Rectal smooth muscle tissue (tissue), 1 donor: ENCODE results near the gene AGTPBP1.
"Not testable (repeated sequence)": the region's sequence is repeated elsewhere in the genome, so short reads cannot be mapped to it uniquely, and the experiment has no call there.

Experiments used
- H3K27ac ChIP-seq: one replicate; pipeline ENCODE4 v1.7.0; 2013; ENCODE audit warnings: low read depth, low read length, inconsistent platforms
- H3K27me3 ChIP-seq: one replicate; pipeline ENCODE4 v1.7.0; 2013; ENCODE audit warnings: low read length; ENCODE audit not compliant: control insufficient read depth, insufficient read depth
- H3K36me3 ChIP-seq: one replicate; pipeline ENCODE4 v1.7.0; 2013; ENCODE audit warnings: low read length; ENCODE audit not compliant: control insufficient read depth, insufficient read depth
- H3K4me1 ChIP-seq: one replicate; pipeline ENCODE4 v1.7.0; 2013; ENCODE audit warnings: low read length; ENCODE audit not compliant: control insufficient read depth, insufficient read depth
- H3K4me3 ChIP-seq: one replicate; pipeline ENCODE4 v1.7.0; 2013; ENCODE audit warnings: low read length
- H3K9ac ChIP-seq: one replicate; pipeline ENCODE4 v1.7.0; 2013; ENCODE audit warnings: low read length

AGTPBP1 gene

DNA sequence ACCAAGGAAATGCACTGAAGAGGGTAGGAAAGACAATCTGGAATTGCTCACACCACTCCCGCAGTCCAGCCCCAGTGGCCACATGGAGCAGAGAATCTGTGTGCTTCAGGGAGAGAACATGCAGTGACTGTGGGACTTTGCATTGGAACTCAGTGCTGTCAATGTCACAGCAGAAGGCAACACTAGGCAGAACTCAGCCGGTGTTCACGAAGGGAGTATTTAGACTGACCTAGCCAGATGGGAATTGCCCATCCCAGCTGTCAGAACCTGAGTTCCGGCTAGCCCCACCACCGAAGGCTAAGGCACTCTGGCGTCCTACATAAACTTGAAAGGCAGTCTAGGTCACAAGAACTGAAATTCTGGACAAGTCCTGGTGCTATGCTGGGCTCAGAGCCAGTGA, 139.0 kb downstream of the AGTPBP1 start:
- H3K4me1 ChIP-seq: no peaks in the 10 kb centered on the region
- no peak overlapping the region for H3K27ac ChIP-seq
- H3K9ac ChIP-seq: no peak overlapping the region
- no peaks in the 10 kb centered on the region for H3K27me3 ChIP-seq
- H3K36me3 ChIP-seq: no peaks in the 10 kb centered on the region
- no peak overlapping the region for H3K4me3 ChIP-seq

- no peak overlapping the region for H3K27ac ChIP-seq
- H3K4me1 ChIP-seq: no peaks in the 10 kb centered on the region
- no peaks in the 10 kb centered on the region for H3K36me3 ChIP-seq
- H3K27me3 ChIP-seq: no peaks in the 10 kb centered on the region
- no peak overlapping the region for H3K9ac ChIP-seq
- H3K4me3 ChIP-seq: no peak overlapping the region
These were observed 141.0 kb downstream of the AGTPBP1 start for GRCh38 chr9:85600675-85601263.

GRCh38 chr9:85599540-85600105, 142.1 kb downstream of the AGTPBP1 start:
- no peak overlapping the region for H3K27ac ChIP-seq
- H3K27me3 ChIP-seq: no peaks in the 10 kb centered on the region
- H3K9ac ChIP-seq: no peak overlapping the region
- no peak overlapping the region for H3K4me3 ChIP-seq
- H3K4me1 ChIP-seq: no peaks in the 10 kb centered on the region
- no peaks in the 10 kb centered on the region for H3K36me3 ChIP-seq

DNA sequence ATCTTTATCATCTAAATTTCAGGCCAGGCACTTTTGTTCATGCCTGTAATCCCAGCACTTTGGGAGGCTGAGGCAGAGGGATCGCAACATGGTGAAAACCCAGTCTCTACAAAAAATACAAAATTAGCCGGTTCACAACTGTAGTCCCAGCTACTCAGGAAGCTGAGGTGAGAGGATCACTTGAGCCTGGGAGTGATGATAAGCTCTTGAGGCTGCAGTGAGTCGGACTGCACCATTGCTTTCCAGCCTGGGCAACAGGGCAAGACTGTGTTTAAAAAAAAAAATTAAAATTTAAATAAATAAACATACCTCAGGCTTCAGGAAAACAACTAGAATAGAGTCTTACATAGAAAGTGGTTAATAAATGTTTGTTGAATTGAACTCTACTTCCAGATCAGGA, 147.4 kb downstream of the AGTPBP1 start:
- H3K4me1 ChIP-seq: no peaks in the 10 kb centered on the region
- H3K27me3 ChIP-seq: no peaks in the 10 kb centered on the region
- H3K9ac ChIP-seq: no peak overlapping the region
- no peaks in the 10 kb centered on the region for H3K36me3 ChIP-seq
- no peak overlapping the region for H3K27ac ChIP-seq
- no peak overlapping the region for H3K4me3 ChIP-seq

- Histone ChIP-seq H3K4me1 (no peaks in the 10 kb centered on the region), H3K9ac (no peak overlapping the region), H3K27ac (no peak overlapping the region), H3K4me3 (no peak overlapping the region), H3K36me3 (no peaks in the 10 kb centered on the region), H3K27me3 (no peaks in the 10 kb centered on the region)
These were observed 155.1 kb downstream of the AGTPBP1 start for GRCh38 chr9:85586684-85587083.

GRCh38 chr9:85577353-85577952, 164.3 kb downstream of the AGTPBP1 start:
- no peak overlapping the region for H3K4me3 ChIP-seq
- H3K9ac ChIP-seq: no peak overlapping the region
- H3K36me3 ChIP-seq: no peaks in the 10 kb centered on the region
- no peaks in the 10 kb centered on the region for H3K4me1 ChIP-seq
- H3K27me3 ChIP-seq: no peaks in the 10 kb centered on the region
- H3K27ac ChIP-seq: no peak overlapping the region

DNA sequence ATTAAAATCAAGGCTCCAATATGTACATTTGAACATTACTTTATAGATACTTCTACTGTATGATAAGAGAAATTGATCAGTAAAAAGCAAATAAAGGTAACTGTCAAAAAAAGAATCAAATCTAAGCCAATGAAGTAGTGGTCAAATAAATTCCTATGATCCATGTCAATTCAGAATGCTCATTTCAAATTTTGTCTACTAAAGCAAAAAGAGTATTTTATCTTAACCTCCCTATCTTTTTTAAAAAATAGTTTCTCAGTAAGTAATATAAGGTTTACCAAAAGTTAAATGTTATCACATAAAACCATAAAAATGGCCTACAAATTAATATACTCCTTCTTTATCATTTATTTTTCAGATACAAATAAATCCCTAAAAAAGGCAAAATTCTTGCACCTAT, 165.9 kb downstream of the AGTPBP1 start:
- Histone ChIP-seq H3K9ac (no peak overlapping the region), H3K36me3 (no peaks in the 10 kb centered on the region), H3K27me3 (no peaks in the 10 kb centered on the region), H3K4me3 (no peak overlapping the region), H3K4me1 (no peaks in the 10 kb centered on the region), H3K27ac (no peak overlapping the region)

- H3K36me3 ChIP-seq, H3K9ac ChIP-seq, H3K4me1 ChIP-seq, H3K27me3 ChIP-seq, H3K4me3 ChIP-seq, H3K27ac ChIP-seq: not testable (repeated sequence)
These were observed 168.2 kb downstream of the AGTPBP1 start for GRCh38 chr9:85573546-85573945.

- H3K27ac ChIP-seq, H3K4me3 ChIP-seq, H3K27me3 ChIP-seq, H3K9ac ChIP-seq, H3K4me1 ChIP-seq, H3K36me3 ChIP-seq: not testable (repeated sequence)
These were observed 168.8 kb downstream of the AGTPBP1 start for GRCh38 chr9:85572917-85573316.

GRCh38 chr9:85569988-85570387, 171.8 kb downstream of the AGTPBP1 start:
- Histone ChIP-seq H3K27me3 (no peaks in the 10 kb centered on the region), H3K4me3 (no peak overlapping the region), H3K4me1 (no peaks in the 10 kb centered on the region), H3K9ac (no peak overlapping the region), H3K27ac (no peak overlapping the region), H3K36me3 (no peaks in the 10 kb centered on the region)

- Histone ChIP-seq H3K4me3 (no peak overlapping the region), H3K4me1 (no peaks in the 10 kb centered on the region), H3K9ac (no peak overlapping the region), H3K36me3 (no peaks in the 10 kb centered on the region), H3K27ac (no peak overlapping the region), H3K27me3 (no peaks in the 10 kb centered on the region)
These were observed 182.2 kb downstream of the AGTPBP1 start for GRCh38 chr9:85559526-85559925.

- H3K9ac ChIP-seq: no peak overlapping the region
- no peaks in the 10 kb centered on the region for H3K4me1 ChIP-seq
- no peak overlapping the region for H3K27ac ChIP-seq
- no peaks in the 10 kb centered on the region for H3K27me3 ChIP-seq
- H3K4me3 ChIP-seq: no peak overlapping the region
- no peaks in the 10 kb centered on the region for H3K36me3 ChIP-seq
These were observed 187.4 kb downstream of the AGTPBP1 start for GRCh38 chr9:85554349-85554748.

GRCh38 chr9:85553475-85553874, 188.3 kb downstream of the AGTPBP1 start:
- H3K27me3 ChIP-seq: no peaks in the 10 kb centered on the region
- H3K36me3 ChIP-seq: no peaks in the 10 kb centered on the region
- no peaks in the 10 kb centered on the region for H3K4me1 ChIP-seq
- no peak overlapping the region for H3K4me3 ChIP-seq
- no peak overlapping the region for H3K27ac ChIP-seq
- H3K9ac ChIP-seq: no peak overlapping the region
